Measurements from ENCODE around the gene KCNIP2.
"Not testable (repeated sequence)": the region's sequence is repeated elsewhere in the genome, so short reads cannot be mapped to it uniquely, and the experiment has no call there.

Gene KCNIP2

GRCh38 chr10:101827919-101828600 lies 15.5 kb downstream of the KCNIP2 start:
- DNase-seq: no peak

- DNase-seq: no peak
Measured at GRCh38 chr10:101826852-101827434, 16.7 kb downstream of the KCNIP2 start.

GRCh38 chr10:101824736-101825135 lies 18.9 kb downstream of the KCNIP2 start:
- DNase-seq: no peak

- no peak for DNase-seq
Measured at GRCh38 chr10:101818872-101819633, 24.5 kb downstream of the KCNIP2 start.

GRCh38 chr10:101818119-101818871 lies 25.3 kb downstream of the KCNIP2 start, which contains the start of gene OGA:
Gene OGA, minus strand, starts transcription at chr10:101818444. Its CDS starts 422 bp downstream, at chr10:101818022.
- DNase-seq: peak; percentile 95

GRCh38 chr10:101817337-101818118 lies 26.1 kb downstream of the KCNIP2 start:
- DNase-seq: no peak

GRCh38 chr10:101816913-101817336 lies 26.7 kb downstream of the KCNIP2 start:
- DNase-seq: no peak

- no peak for DNase-seq
Measured at GRCh38 chr10:101816376-101816775, 27.2 kb downstream of the KCNIP2 start.

- DNase-seq: no peak
Measured at GRCh38 chr10:101814466-101815071, 29.0 kb downstream of the KCNIP2 start.

GRCh38 chr10:101812606-101813005 lies 31.0 kb downstream of the KCNIP2 start:
- DNase-seq: no peak

GRCh38 chr10:101807158-101807557 lies 36.4 kb downstream of the KCNIP2 start:
- DNase-seq: no peak

- DNase-seq: no peak
Measured at GRCh38 chr10:101803511-101803910, 40.1 kb downstream of the KCNIP2 start.

GRCh38 chr10:101797403-101798059 lies 46.1 kb downstream of the KCNIP2 start:
- DNase-seq: no peak

- DNase-seq: no peak
Measured at GRCh38 chr10:101793526-101793925, 50.1 kb downstream of the KCNIP2 start.

- DNase-seq: no peak
Measured at GRCh38 chr10:101789686-101790085, 53.9 kb downstream of the KCNIP2 start.

GRCh38 chr10:101789231-101789630 lies 54.4 kb downstream of the KCNIP2 start:
- not testable (repeated sequence) for DNase-seq

GRCh38 chr10:101785801-101786200 lies 57.8 kb downstream of the KCNIP2 start:
- no peak for DNase-seq

- no peak for DNase-seq
Measured at GRCh38 chr10:101784558-101784957, 59.0 kb downstream of the KCNIP2 start.

GRCh38 chr10:101783736-101784118 lies 59.9 kb downstream of the KCNIP2 start:
- DNase-seq: no peak

- DNase-seq: peak; percentile 7
Measured at GRCh38 chr10:101782811-101783735, 60.5 kb downstream of the KCNIP2 start, which contains the start of gene NPM3. Gene NPM3, minus strand, starts transcription at chr10:101783446. Its CDS starts 56 bp downstream, at chr10:101783390.

Measured in NCI-H2029 (cell line).